HG03521 (cell line): ENCODE results near the gene ASPHD1.
"Not testable (repeated sequence)": the region's sequence is repeated elsewhere in the genome, so short reads cannot be mapped to it uniquely, and the experiment has no call there.

Experiments used
- ATAC-seq: cut with Tn5 transposase; IDR thresholded peaks from one replicate; pipeline ENCODE4 v1.9.1; 2021; ENCODE audit warnings: mild to moderate bottlenecking, moderate library complexity; ENCODE audit not compliant: unreplicated experiment

ASPHD1 gene

DNA sequence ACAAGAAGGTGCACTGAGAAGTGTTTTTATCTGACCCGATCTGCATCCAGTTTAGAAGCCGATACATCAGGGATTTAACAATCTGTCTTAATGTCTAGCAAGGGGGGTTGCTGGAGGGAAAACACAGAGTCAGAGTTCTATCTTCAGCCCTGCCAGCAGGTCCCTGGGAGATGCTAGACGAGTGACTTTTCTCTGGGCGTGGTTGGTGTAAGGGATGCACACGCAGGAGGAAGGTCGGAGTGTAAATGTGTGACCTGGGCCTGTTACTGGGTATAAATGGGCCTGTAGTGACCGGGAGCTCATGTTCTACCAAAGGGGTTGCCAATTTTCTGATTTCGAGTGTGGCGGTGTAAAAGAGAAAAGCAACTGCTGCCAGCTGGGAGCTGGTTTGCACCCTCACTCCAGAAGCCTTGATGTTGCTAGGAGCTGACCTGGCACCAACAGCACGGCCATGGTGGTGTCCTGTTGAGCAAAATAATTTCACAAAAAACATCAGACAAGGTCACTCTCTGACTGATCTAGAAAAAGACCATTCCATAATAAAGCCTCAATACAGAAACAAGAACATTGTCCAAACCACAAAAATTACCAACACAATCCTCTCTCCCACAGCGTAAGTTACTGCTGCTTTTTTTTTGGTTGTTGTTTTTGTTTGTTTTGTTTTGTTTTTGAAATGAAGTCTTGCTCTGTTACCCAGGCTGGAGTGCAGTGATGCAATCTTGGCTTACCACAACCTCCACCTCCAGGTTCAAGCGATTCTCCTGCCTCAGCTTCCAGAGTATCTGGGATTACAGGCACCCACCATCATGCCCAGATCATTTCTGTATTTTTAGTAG lies 27.0 kb downstream of the ASPHD1 start:
- no peak for ATAC-seq

GRCh38 chr16:29931750-29932149 lies 31.5 kb downstream of the ASPHD1 start:
- not testable (repeated sequence) for ATAC-seq

GRCh38 chr16:29940656-29941055 lies 40.4 kb downstream of the ASPHD1 start:
- no peak for ATAC-seq

DNA sequence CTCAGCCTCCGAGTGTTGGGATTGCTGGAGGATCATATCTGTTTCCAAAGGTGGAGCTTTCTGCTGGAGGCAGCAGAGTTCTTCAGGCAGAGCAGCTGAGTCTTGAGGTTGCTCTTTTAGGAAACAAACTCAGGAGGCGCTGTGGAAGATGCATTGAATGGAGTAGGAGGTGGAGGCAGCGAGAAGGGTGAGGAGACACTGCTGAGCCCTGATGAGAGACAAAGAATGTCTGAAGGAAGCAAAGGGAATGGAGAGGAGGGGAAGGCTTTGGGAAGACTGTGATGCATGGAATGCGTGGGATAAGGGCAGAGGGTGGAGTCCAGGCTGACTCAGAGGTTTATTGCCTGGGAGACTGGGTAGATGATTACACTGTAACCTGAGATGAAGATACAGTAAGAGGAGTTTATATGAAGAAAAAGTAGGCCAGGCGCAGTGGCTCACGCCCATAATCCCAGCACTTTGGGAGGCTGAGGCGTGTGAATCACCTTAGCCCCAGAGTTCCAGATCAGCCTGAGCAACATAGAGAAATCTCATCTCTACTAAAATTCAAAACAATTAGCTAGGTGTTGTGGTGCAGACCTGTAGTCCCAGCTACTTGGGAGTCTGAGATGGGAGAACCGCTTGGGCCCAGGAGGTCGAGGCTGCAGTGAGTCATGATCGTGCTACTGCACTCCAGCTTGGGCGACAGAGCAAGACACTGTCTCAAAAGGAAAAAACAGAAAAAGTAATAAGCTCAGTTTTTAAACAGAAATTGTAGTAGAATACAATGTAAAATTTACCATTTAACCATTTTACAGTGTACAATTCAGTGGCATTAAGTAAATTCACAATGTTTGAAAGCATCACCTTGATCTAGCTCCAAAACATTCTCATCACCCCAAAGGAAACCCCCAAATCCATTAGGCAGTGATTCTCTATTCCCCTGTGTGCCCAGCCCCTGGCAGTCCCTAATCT lies 43.8 kb downstream of the ASPHD1 start:
- ATAC-seq = no peak

DNA sequence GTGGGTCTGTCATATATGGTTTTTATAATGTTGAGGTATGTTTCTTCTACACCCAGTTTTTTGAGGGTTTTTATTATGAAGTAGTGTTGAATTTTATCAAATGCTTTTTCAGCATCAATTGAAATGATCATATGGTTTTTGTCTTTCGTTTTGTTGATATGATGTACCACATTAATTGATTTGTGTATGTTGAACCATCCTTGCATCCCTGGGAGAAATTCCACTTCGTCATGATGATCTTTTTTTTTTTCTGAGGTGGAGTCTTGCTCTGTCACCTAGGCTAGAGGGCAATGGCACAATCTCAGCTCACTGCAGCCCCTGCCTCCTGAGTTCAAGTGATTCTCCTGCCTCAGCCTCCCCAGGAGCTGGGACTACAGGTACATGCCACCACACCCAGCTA lies 47.6 kb downstream of the ASPHD1 start:
- ATAC-seq = no peak

DNA sequence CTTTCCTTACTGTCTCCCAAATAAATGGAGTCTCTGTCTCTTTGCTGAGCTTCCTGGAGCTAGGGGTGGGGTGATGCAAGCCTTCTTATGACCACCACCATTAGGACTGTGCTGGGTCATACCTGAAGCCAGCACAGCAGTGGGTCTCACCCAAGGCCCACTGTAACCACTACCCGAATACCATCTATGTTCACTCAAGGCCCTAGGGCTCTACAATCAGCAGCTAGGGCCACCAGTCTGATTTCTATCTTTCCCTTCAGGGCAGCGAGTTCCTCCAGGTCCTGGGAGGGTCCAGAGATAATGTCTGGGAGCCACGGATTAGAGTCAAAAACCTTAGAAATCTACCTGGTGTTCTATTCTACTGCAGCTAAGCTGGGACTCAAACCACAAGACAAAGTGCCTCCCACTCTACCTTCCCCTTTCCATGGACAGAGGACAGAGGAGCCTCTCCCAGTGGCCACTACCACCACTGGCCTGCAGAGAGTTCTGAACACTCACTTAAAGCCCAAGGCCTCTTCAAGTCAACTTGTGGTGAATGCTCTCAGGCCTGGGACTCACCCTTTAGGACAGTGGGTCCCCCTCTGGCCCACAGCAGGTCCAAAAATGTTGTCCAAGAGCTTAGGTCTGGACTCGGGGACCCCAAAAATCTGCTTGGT lies 50.6 kb downstream of the ASPHD1 start:
- no peak for ATAC-seq

GRCh38 chr16:29951625-29952365 lies 51.5 kb downstream of the ASPHD1 start:
- ATAC-seq = no peak
